A673 (cell line): ENCODE measurements around the gene MB21D2.

Source experiments
- CTCF ChIP-seq: fragments of 300-800, 200-600 bp; sonication (generic); conservative IDR thresholded peaks from 2 replicates; pipeline ENCODE4 v1.5.1; 2017; ENCODE audit warnings: low read depth, mild to moderate bottlenecking, antibody characterized with exemption, low read length, moderate library complexity, mixed read lengths
- EZH2 ChIP-seq: fragments of 200-600 bp; sonication (generic); IDR thresholded peaks from 2 replicates; pipeline ENCODE4 v1.6.1; 2017; ENCODE audit warnings: borderline replicate concordance, low read depth, mild to moderate bottlenecking, mixed read lengths, antibody characterized with exemption, low read length; ENCODE audit not compliant: poor library complexity, severe bottlenecking

GRCh38 chr3:192860454-192860853, 57.2 kb downstream of the MB21D2 start:
- no peak for TF ChIP-seq CTCF
- no peak for TF ChIP-seq EZH2
